GM12891 (cell line): ENCODE results near the gene TRABD2B.

Experiments used
- DNase-seq: peaks from one replicate; pipeline ENCODE4 v3.0.0; 2011; ENCODE audit warnings: low spot score; ENCODE audit not compliant: insufficient read length
- FAIRE-seq: peaks from 2 replicates; lab custom pipeline; 2011; peaks lifted over from hg19 to GRCh38; lab: Jason Lieb, UNC
- PAX5 ChIP-seq: IDR thresholded peaks from 2 replicates; pipeline ENCODE4 v1.6.1; 2011; ENCODE audit warnings: low read length, moderate library complexity, mild to moderate bottlenecking; ENCODE audit not compliant: insufficient read depth, severe bottlenecking
- POLR2A ChIP-seq: IDR thresholded peaks from 2 replicates; pipeline ENCODE4 v1.6.1; 2011; ENCODE audit warnings: low read depth, low read length, control low read depth
- POLR2AphosphoS5 ChIP-seq: IDR thresholded peaks from 2 replicates; pipeline ENCODE4 v1.6.1; 2011; ENCODE audit warnings: low read depth, low read length, control low read depth
- POU2F2 ChIP-seq: IDR thresholded peaks from 2 replicates; pipeline ENCODE4 v1.6.1; 2011; ENCODE audit warnings: low read depth, mild to moderate bottlenecking, control low read depth, low read length, moderate library complexity
- SPI1 ChIP-seq: IDR thresholded peaks from 2 replicates; pipeline ENCODE4 v1.6.1; 2011; ENCODE audit warnings: low read depth, low read length, control low read depth
- TAF1 ChIP-seq: IDR thresholded peaks from 2 replicates; pipeline ENCODE4 v1.6.1; 2011; ENCODE audit warnings: low read depth, low read length, control low read depth

TRABD2B gene

GRCh38 chr1:47875036-47875435 lies 122.1 kb downstream of the TRABD2B start:
- no peak for FAIRE-seq
- TF ChIP-seq POLR2A = no peak
- TF ChIP-seq TAF1 = no peak
- TF ChIP-seq POLR2AphosphoS5 = no peak
- TF ChIP-seq POU2F2 = no peak
- no peak for TF ChIP-seq SPI1
- TF ChIP-seq PAX5 = no peak
- no peak for DNase-seq

- TF ChIP-seq POU2F2 = no peak
- no peak for TF ChIP-seq TAF1
- no peak for TF ChIP-seq PAX5
- no peak for TF ChIP-seq POLR2A
- no peak for TF ChIP-seq SPI1
- no peak for TF ChIP-seq POLR2AphosphoS5
- no peak for DNase-seq
- FAIRE-seq = no peak
Measured at GRCh38 chr1:47873337-47873736, 123.8 kb downstream of the TRABD2B start.

GRCh38 chr1:47872886-47873285 lies 124.3 kb downstream of the TRABD2B start:
- TF ChIP-seq PAX5 = no peak
- TF ChIP-seq SPI1 = no peak
- no peak for TF ChIP-seq POLR2AphosphoS5
- TF ChIP-seq TAF1 = no peak
- no peak for TF ChIP-seq POU2F2
- no peak for TF ChIP-seq POLR2A
- FAIRE-seq (no peak), DNase-seq (no peak)

- DNase-seq (no peak), FAIRE-seq (no peak)
- TF ChIP-seq TAF1 (no peak), SPI1 (no peak), POLR2AphosphoS5 (no peak), POLR2A (no peak), PAX5 (no peak)
Measured at GRCh38 chr1:47871799-47872353, 125.3 kb downstream of the TRABD2B start.

- DNase-seq (no peak), FAIRE-seq (no peak)
- TF ChIP-seq TAF1 (no peak), POLR2A (no peak), PAX5 (no peak), POU2F2 (no peak), POLR2AphosphoS5 (no peak)
Measured at GRCh38 chr1:47870946-47871676, 126.1 kb downstream of the TRABD2B start.

- TF ChIP-seq SPI1 (no peak), PAX5 (no peak), TAF1 (no peak), POLR2A (no peak), POLR2AphosphoS5 (no peak), POU2F2 (no peak)
- FAIRE-seq = no peak
- DNase-seq = no peak
Measured at GRCh38 chr1:47870480-47870879, 126.7 kb downstream of the TRABD2B start.

GRCh38 chr1:47868348-47868676 lies 128.9 kb downstream of the TRABD2B start:
- FAIRE-seq = no peak
- no peak for DNase-seq
- TF ChIP-seq POLR2A (no peak), PAX5 (no peak), SPI1 (no peak), POLR2AphosphoS5 (no peak), POU2F2 (no peak), TAF1 (no peak)

GRCh38 chr1:47867438-47868347 lies 129.5 kb downstream of the TRABD2B start:
- no peak for FAIRE-seq
- no peak for DNase-seq

GRCh38 chr1:47866601-47867437 lies 130.4 kb downstream of the TRABD2B start:
- FAIRE-seq = no peak
- TF ChIP-seq TAF1 (no peak), POLR2A (no peak), POLR2AphosphoS5 (no peak), SPI1 (no peak)
- DNase-seq = no peak

More at GRCh38 chr1:47867438-47868347, 129.5 kb downstream of the TRABD2B start:
- TF ChIP-seq POLR2A = no peak
- TF ChIP-seq TAF1 = no peak
- no peak for TF ChIP-seq POU2F2
- no peak for TF ChIP-seq SPI1
- TF ChIP-seq POLR2AphosphoS5 = no peak
- no peak for TF ChIP-seq PAX5
